Measurements from ENCODE around the gene PDIA4. TPM values are rescaled to one million over a fixed set of nuclear protein-coding genes. Genes with fewer than 3 reads are reported as not detected.

PDIA4 gene, protein sequence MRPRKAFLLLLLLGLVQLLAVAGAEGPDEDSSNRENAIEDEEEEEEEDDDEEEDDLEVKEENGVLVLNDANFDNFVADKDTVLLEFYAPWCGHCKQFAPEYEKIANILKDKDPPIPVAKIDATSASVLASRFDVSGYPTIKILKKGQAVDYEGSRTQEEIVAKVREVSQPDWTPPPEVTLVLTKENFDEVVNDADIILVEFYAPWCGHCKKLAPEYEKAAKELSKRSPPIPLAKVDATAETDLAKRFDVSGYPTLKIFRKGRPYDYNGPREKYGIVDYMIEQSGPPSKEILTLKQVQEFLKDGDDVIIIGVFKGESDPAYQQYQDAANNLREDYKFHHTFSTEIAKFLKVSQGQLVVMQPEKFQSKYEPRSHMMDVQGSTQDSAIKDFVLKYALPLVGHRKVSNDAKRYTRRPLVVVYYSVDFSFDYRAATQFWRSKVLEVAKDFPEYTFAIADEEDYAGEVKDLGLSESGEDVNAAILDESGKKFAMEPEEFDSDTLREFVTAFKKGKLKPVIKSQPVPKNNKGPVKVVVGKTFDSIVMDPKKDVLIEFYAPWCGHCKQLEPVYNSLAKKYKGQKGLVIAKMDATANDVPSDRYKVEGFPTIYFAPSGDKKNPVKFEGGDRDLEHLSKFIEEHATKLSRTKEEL
- 10 to 100 TPM; 35.9 to 55.9 (median 47.9) TPM for total RNA-seq

DNA sequence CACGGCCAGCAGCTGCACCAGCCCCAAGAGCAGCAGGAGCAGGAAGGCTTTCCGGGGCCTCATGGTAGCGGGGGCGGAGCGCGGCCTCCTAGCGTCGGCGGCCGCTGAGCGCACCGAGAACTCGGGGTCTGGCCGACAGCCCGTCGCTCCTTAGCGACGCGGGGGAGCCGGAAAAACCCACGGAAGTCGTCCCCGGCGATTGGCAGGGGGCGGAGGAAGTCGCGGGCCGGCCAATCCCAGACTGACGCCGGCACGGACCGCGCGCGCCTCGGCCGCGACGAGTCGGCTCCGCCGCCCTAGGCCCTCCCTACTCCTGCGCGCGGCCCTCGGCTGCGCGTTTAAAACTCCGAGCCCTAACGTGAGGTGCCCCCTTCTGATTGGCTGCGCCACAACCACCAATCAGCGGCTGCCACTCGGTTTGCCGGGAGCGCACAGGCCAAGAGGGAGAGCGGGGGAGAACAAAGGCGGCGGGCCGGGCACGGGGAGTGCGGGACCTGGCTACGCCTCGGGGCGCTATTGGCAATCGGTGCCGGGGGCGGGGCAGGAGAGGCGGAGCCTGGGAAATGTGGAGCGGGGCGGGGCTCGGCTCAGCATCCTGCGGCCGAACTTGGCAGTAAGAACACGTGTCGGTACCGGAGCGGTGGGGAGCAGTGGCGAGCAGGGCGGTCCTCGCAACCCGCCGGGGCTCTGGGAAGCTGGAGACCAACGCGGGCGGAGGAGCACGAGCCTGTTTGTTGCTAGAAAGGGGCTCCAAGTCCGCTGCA, at the start of gene PDIA4:
Gene PDIA4, minus strand, starts transcription at position 160 of the 764 bp plus-strand sequence. Its CDS starts 97 bp downstream, at position 63.
- intact Hi-C loops (cut with DNase I; ENCODE audit: low total_unique reads) = no loop called here
- TF ChIP-seq, protein P1, sequence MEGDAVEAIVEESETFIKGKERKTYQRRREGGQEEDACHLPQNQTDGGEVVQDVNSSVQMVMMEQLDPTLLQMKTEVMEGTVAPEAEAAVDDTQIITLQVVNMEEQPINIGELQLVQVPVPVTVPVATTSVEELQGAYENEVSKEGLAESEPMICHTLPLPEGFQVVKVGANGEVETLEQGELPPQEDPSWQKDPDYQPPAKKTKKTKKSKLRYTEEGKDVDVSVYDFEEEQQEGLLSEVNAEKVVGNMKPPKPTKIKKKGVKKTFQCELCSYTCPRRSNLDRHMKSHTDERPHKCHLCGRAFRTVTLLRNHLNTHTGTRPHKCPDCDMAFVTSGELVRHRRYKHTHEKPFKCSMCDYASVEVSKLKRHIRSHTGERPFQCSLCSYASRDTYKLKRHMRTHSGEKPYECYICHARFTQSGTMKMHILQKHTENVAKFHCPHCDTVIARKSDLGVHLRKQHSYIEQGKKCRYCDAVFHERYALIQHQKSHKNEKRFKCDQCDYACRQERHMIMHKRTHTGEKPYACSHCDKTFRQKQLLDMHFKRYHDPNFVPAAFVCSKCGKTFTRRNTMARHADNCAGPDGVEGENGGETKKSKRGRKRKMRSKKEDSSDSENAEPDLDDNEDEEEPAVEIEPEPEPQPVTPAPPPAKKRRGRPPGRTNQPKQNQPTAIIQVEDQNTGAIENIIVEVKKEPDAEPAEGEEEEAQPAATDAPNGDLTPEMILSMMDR (IDR thresholded peaks at IDR 0.05) = no peak
- no peak for TF ChIP-seq POLR2A (IDR thresholded peaks at IDR 0.05)
- DNase-seq (ENCODE audit: low spot score in 2 of 2) = peak; percentile 98 to 100
- peak within 1 kb of the TSS; percentile 96 for H3K4me3 ChIP-seq (ENCODE audit: low read depth, poor library complexity, severe bottlenecking)
- 0 to 1% methylated on average over 61 to 81 of the region's 87 CpGs for WGBS, 2 donors

DNA sequence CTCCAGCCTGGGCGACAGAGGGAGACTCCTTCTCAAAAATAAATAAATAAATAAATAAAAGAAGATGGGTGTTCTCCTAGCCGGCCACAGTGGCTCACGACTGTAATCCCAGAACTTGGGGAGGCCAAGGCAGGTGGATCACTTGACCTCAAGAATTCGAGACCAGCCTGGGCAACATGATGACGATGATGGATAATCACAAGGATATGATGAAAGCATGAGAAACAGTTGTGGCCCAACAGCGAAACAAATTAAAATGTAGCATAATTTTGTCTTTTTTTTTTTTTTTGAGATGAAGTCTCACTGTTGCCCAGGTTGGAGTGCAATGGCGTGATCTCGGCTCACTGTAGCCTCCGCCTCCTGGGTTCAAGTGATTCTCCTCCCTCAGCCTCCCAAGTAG, 49.3 kb upstream of the PDIA4 start:
- intact Hi-C loops (cut with DNase I; ENCODE audit: low total_unique reads) = no loop called here
- no peak for DNase-seq (ENCODE audit: low spot score in 2 of 2)
- H3K4me3 ChIP-seq (ENCODE audit: low read depth, poor library complexity, severe bottlenecking) = no peak overlapping the region
- WGBS, 2 donors = 84 to 86% methylated on average over 9 of the region's 9 CpGs
- TF ChIP-seq POLR2A (IDR thresholded peaks at IDR 0.05) = no peak
- TF ChIP-seq, protein P1 (IDR thresholded peaks at IDR 0.05) = no peak

DNA sequence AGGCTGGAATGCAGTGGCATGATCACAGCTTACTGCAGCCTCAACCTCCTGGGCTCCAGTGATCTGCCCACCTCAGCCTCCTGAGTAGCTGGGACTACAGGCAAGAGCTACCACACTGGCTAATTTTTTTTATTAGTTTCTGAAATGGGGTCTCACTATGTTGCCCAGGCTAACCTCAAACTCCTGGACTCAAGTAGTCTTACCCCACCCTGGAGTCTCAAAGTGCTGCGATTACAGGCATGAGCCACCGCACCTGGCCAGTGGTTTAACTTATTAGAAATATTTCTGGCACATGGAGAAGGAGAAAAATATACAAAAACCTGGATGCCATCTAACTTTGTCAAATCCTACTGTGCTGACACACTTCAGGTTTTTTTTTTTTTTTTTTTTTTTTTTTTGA, 47.0 kb upstream of the PDIA4 start:
- 88 to 92% methylated on average over 2 of the region's 2 CpGs for WGBS, 2 donors
- DNase-seq (ENCODE audit: low spot score in 2 of 2) = no peak
- TF ChIP-seq POLR2A (IDR thresholded peaks at IDR 0.05) = no peak
- TF ChIP-seq, protein P1 (IDR thresholded peaks at IDR 0.05) = no peak
- intact Hi-C loops (cut with DNase I; ENCODE audit: low total_unique reads) = no loop called here
- H3K4me3 ChIP-seq (ENCODE audit: low read depth, poor library complexity, severe bottlenecking) = no peak overlapping the region

DNA sequence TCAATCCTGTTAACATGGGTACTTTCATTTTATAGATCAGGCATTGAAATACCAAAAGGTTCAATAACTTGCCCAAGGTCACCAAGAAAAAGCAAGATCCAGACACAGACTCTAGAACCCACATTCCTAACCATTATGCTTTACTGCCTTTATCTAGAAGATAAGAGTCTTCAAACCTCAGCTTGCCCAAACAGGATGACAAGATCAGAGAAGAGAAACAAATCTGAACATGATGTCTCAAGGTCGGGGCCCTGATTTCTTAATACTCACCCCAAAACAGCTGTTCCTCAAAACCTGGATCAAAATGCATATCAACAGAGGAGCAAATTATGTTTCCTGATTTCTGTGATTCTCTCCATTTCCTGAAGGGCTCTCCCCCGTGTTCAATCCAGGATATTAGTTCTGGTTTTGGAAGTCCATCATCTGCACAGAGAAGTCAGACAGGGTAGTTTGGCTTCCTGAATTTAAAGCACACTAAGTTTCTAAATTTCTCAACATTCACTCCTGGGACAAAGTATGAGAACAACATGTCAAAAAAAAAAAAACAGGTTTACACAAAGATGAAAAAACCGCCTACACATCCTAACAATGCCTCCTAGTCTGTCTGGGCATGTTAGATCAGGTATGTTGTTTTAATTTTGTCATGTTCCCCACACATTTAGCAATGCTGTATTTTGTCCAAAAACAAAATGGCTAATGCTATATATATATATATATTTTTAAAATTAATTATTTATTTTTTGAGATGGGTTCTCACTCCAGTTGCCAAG, 46.0 kb upstream of the PDIA4 start:
- no peak for TF ChIP-seq POLR2A (IDR thresholded peaks at IDR 0.05)
- TF ChIP-seq, protein P1 (IDR thresholded peaks at IDR 0.05) = no peak
- no peak overlapping the region for H3K4me3 ChIP-seq (ENCODE audit: low read depth, poor library complexity, severe bottlenecking)
- WGBS, 2 donors = 43 to 47% methylated on average over 3 of the region's 3 CpGs
- no peak for DNase-seq (ENCODE audit: low spot score in 2 of 2)
- intact Hi-C loops (cut with DNase I; ENCODE audit: low total_unique reads) = no loop called here

DNA sequence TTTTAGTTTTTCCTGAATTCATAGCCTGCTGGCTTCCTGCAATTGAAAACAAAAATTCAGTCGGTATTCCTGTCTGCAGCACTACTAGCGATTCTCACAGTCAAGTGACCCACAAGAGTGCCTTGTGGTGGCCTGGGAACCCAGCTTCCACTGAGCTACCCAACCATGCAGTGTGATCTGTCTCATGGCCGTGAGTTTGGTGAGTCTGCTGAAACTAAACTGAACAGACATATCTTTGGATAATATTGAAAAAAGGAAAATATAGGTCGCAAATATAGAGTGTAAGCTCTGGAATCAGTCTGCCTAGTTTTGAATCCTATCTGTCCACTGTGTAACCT, 44.1 kb upstream of the PDIA4 start:
- no peak overlapping the region for H3K4me3 ChIP-seq (ENCODE audit: low read depth, poor library complexity, severe bottlenecking)
- no peak for TF ChIP-seq POLR2A (IDR thresholded peaks at IDR 0.05)
- TF ChIP-seq, protein P1 (IDR thresholded peaks at IDR 0.05) = no peak
- intact Hi-C loops (cut with DNase I; ENCODE audit: low total_unique reads) = no loop called here
- no peak for DNase-seq (ENCODE audit: low spot score in 2 of 2)
- WGBS, 2 donors = 87 to 95% methylated on average over 4 of the region's 4 CpGs
